Stimulated activated CD4-positive, alpha-beta T cell treated with anti-CD3 and anti-CD28 coated beads, Interleukin-2, amount 100 ng/mL, for 24 hours (primary cell): ENCODE measurements around the gene PHLDA3.
"Not testable (repeated sequence)": the region's sequence is repeated elsewhere in the genome, so short reads cannot be mapped to it uniquely, and the experiment has no call there.

ENCODE experiments used
- DNase-seq, 2 donors: peaks; one replicate each; pipeline ENCODE4 v3.0.0-alpha.2; 2020

The PHLDA3 gene

DNA sequence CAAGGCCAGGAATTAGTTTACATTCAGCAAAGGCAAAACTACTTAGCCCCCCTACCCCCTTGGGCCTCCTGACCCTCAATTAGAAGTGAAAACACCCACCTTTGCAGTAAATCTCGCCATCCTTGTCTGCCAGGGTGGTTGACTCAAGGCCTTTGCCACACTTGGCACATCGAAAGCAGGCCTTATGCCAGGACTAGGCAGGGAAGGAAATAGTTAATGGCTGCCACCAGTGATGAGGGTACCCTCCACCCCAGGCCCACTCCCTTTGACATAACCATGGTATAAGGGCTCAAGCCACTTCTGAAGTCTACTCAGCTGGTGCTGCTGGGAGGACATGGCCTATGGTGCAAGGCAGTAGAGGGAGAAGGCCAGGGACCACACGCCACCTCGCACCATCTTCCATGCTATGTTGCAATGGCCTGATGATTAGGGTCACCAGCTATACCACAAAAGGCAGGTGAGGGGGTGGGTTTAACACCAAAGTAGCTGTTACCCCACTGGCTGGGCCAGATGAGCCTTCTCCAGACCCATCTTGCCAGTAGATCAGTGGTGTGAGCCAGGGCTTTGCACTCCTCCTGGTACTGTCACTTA, 16.3 kb upstream of the PHLDA3 start:
- no peak for DNase-seq

DNA sequence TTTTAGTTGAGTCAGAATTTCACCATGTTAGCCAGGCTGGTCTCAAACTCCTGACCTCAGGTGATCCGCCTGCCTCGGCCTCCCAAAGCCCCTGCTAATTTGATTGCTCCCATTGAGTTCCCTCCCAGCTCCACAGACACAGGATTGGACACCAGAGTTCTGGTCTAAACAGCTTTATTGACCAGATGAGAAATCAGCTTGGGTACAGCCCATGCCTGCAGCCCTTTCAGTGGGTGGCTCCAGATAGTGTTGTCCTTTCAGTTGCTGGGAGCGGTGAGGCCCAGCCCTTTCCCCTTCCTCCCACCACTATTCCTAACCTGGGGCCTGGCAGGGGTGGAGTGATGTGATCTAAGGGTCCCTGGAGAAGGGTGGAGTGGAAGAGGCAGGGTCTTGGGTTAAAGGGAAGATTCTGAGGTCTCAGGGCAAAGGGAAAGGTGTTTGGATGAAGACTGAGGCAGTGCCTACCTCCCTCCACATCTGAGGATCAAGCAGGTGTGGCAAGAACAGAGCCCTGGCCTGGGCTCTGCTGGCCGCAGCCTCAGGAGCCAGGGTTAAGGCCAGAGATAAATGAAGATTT, 14.5 kb upstream of the PHLDA3 start:
- DNase-seq, result no peak

DNA sequence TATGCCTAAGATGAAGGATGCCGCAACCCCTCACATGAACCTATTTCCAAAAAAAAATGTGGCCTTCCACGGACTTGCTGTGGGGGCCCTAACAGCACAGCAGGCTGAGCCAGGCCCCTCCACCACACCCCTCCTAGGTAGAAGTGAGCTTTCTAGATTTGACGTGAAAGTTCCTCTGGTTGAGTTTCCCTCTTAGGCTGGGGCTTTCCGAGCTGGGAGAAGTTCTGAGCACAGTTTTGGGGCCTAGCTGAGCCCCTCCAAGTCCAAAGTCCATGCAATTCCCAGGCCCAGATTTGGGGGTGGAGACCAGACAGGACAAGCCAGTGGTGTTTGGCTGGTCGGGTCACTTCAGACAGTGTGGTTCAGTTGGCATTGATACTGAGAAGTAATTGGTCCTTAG, 13.8 kb upstream of the PHLDA3 start:
- DNase-seq, result no peak

DNA sequence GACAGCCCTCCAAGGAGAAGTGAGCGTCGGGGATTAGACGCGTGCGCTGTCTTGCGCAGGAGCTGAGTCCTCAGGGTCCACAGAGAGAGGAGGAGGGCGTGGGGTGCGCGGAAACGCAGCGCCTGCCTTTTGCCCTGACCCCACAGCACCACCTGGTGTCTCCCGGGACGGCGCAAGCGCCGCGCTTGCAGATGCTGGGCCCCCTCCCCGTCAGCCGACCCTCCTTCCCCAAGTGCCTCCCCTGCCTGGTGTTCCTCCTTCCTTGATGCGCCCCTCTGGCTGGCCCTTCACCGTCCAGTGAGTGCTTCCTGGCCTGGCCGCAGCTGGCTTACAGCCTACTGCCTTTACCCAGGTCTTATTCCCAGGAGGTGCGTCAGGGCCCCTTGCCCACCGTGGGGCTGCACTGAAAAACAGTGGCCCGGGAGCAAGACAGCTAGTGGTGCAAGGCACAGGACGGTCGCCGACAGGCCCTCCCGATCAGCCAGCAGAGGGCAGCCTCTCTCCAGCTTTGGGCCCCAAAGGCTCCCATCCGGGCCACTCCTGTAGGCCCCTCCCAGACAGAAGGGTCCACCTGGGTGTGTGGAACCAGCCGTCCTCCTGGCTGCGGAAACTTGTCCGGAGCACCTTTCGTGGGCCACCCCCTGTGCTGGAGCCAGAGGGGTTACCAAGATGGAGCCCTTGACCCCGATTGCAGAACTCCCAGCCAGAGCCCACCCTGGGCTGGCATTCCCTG, 12.9 kb upstream of the PHLDA3 start:
- DNase-seq, result peak; percentile 82 to 84

DNA sequence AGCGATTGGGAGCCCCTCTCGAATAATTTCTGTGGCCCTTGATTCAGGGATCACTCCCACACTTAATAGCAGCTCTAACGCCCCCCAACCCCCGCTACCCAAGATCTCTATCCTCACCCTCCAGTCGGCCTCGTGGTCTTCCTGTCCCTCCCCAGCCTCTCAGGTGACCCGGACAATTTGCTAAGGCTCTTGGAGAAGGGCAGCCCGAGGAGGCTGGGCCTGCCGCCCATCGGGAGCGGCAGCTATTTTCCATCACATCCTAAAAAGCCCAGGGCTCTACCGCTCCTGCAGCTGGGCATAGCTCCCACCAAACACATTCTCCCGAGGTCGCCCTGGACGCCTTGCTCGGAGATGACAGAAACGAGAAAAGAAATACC, 12.0 kb upstream of the PHLDA3 start:
- no peak for DNase-seq

DNA sequence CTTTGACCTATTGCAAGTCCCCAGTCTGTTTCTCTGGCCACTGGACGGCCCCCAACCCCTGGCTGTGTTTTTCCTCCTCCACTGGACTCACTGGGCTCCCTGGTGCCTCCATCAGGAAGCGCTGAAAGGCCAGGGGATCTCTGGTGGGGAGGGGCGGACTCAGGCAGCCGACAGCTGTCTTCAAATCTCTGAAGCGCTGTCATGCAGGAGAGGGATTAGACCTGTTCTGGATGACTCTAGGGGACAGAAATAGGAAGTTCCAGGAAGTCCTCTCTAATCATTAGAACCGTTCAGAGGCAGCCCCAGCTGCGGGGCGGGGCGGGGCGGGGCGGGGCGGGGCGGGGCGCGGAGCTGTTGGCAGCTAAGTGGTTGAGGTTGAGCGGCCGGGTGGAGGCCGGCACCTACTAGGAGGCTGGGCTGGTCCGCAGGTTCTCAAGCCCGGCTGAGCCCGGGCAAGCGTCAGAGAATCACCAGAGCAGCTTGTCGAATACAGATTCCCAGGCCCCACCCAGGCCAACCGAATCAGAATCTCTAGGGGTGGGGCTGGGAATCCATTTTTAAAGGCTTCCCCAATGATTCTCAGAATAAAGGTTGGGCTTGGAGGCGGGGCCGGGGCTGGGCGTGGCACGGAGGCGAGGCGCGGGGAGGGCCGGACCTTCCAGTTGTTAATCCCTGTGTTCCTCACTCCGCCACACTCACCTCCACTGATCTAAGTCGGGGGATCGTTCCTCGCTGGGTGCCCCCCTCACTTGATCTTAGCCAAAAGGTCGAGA, 11.4 kb upstream of the PHLDA3 start:
- peak; percentile 67 to 82 for DNase-seq

DNA sequence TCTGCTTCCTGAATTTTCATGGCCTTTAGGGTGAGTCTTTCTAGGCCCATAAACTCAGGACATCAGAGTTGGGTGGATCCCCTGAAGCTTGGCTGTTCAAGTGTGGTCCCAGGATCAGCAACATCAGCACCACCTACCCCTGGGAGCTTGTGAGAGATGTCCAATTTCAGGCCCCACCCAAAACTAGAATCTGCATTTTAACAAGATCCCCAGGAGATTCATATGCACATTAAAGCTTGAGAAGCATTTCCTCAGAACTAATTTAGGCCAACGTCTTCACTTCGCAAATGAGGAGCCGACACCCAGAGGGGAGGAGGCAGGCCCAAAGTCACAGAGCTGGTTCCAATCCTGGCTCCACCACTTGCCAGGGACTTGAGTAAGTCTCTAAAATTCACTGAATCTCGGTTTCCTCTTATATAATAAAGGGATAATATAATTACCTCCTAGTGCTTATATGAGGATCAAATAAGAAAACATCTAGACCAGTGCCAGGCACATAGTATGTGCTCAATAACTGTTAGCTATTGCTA, 10.3 kb upstream of the PHLDA3 start:
- no peak for DNase-seq

DNA sequence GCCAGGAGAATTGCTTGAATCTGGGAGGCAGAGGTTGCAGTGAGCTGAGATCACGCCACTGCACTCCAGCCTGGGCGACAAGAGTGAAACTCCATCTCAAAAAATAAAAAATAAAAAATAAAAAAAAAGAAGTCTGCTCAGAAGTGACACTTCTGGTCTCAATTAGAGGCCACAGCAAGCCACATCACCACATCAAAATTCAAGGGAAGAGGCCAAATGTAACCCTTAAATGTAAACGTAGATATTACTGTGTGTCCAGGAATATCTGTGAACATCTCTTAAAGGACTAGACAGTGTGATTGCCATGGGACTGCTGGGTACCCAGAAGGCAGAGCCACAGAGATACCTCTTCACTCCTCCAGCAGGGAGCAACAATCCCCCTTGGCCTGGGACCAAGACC, 9.7 kb upstream of the PHLDA3 start:
- DNase-seq, result not testable (repeated sequence)

DNA sequence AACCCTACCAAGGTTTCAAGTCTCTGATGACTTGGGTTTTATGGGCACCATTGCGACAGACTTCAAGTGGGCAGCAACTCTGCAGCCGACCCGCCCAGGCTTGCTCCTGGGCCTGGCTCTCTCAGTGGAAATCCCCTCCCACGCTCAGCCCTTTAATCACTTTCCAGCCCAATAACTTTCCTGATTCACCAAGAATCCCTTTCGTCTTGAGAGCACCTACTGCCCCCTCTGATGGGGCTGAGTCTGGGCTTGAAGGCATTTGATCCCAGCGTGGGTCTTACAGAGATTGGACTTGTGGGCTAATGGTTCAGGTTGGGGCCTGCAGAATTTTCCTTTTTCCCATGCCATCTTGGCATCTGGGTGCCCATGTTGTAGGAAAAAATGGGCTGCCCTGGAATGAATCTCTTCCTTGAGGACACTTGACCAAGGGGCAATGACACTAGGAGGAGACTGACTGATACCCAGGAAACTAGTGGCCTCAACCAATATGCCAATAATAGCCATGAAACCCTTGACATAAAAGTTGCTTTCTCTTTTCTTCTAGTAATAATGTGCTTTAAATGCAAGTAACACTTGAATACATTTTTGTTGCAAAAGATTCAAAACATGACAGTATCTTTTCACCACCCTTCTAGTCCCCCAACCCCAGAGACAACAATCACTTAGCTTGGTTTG, 7.8 kb upstream of the PHLDA3 start:
- DNase-seq, result no peak

DNA sequence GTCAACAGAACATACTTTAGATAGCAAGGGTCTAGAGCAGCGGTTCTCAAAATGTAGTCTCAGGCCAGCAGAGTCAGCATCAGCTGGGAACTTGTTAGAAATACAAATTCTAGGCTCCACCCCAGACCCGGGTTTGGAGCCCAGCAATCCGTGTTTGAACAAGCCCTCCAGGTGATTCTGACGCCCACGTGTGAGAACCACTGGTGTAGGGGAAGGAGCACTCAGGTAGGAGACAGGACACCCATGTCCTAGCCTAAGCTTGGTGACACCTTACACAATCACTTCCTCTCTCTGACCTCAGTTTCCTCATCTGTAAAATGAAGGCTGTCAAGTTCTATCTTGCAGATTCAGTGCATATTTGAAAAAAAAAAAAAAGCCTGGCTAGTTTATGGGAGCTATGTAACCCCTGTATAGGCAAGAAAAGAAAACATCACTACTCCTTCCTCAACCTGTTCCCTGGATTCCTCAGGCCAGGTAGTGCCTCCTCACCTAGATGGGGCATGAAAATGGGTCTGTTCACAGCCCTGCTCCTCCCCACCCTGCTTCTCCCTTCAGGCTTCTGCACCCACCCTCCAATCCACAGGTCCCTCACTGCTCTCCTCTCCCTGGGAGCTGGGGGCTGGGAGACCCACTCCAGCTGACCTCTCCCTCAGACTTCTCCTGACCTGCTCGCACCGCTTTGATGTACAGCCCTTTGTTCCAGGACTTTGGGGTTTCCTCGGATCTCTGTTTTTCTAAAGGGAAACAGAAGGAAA, 7.1 kb upstream of the PHLDA3 start:
- DNase-seq, result no peak

DNA sequence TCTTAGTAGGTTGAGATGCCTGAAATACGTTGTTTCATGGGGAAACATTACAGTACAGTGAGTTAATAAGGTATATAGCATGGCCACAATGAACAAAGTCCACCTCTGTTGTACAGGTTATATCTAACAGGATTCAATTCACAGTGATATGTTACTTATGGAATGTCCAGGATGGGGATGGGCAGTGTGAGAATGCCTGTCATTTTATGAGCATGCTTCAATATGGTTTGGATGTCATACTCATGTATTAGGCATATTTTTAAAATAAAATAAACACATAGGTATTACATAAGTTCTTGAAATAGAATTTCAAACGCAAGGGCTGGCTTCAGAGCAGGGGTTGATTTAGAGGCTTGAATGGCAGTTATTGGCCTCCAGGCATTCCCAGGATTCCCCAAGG, 6.1 kb upstream of the PHLDA3 start:
- no peak for DNase-seq

DNA sequence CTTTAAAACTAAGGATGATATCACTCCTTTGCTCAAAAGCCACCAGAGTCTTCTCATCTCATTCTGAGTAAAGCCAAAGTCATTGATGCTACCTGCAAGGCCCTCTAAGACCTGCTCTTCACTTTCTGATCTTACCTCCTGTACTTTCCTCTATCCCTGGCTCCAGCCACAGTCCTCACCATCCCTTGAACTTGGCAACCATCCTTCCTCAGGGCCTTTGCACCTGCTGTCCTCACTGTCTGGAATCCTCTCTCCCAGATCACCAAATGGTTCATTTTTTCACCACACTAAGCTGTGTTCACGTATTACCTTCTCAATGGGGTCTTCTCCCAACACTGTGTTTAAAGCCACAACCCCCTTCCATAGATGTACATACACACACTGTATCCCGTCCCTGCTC, 4.3 kb upstream of the PHLDA3 start:
- no peak for DNase-seq

DNA sequence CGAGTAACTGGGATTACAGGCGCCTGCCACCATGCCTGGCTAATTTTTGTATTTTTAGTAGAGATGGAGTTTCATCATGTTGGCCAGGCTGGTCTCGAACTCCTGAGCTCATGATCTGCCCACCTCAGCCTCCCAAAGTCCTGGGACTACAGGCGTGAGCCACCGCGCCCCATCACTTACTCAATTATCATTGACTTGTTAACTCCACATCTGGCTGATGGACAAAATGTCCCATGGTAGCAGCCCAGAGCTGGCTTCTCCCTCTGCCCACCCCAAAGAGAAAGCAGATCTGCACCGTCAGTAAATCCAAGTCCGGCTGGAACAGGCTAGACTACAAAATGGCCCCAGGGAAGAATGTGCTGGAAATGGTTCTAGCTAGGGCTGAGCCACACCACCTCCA, 3.3 kb upstream of the PHLDA3 start:
- not testable (repeated sequence) for DNase-seq

DNA sequence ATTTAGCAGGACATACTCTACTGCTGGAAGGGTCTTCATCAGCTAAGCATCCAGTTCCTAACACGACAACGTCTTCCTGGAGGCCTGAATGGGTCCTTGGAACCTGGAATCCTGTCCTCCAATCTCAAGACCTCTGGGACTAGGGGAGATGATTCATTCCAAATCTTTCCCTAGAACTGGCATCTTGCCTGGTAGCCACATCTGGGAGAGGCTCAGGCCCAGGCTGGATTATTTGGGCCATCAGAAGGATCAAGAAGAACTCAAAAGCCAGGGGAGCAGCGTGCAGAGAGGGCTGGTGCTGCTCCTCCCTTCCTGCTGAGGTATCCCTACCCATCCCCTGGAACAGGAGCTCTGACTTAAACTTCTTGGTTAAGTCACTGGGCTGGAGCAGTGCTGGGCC, 2.8 kb upstream of the PHLDA3 start:
- DNase-seq, result no peak

DNA sequence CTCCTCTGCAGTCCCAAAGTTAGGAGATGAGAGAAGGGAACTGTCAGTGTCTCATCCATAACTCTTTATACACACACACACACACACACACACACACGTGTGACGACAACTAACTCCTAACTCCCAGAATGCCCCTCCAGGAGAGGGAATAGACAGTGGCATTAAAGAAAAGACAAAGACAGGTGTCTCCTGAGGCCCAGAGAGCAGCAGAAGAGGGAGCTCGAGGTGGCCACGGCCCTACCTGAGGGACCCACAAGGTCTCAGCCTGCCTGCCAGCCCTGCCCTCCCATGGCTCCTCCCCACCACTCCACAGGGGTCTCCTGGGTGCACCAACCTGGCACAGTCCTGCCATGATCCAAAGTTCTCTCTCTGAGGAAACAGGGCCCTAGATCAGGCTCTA, 1.6 kb upstream of the PHLDA3 start:
- DNase-seq, result no peak

DNA sequence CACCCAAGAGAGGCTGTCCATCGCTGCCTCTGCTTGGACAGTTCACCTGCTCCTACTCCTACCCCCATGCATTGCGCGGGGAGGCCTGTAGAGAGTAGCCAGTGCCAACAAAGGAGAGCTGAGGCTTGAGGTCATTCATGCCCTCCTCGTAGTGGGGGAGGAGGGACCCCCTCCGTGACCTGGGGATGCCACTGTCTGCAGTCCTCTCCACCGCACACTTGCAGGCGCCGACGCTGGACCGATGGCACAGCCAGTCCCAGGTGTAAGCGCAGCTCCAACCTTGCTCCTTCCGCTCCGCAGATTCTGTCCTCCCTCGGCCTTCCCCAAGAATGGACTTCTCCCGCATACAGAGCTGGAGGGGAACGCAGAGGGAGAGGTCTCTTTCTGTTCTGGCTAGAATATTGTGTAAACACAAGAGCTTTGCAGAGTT, 672 bp upstream of the PHLDA3 start:
- DNase-seq, result no peak

DNA sequence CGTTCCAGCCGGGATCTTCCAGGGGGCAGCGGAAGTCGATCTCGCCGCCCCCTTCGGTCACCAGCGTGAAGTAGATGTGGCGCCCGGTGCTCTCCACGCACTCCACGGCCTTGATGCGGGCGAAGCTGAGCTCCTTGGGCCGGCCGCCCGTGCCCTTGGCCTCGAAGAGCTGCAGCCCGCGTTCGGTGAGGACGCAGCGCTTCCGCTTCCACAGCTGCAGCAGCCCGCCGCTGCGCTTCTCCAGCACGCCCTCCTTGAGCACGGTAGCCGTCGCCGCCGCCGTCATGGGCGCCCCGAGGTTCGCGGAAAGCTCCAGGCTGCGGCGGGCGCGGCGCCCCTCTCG, 516 bp downstream of the PHLDA3 start:
- peak in 1 of 2 donors; percentile 22 for DNase-seq

DNA sequence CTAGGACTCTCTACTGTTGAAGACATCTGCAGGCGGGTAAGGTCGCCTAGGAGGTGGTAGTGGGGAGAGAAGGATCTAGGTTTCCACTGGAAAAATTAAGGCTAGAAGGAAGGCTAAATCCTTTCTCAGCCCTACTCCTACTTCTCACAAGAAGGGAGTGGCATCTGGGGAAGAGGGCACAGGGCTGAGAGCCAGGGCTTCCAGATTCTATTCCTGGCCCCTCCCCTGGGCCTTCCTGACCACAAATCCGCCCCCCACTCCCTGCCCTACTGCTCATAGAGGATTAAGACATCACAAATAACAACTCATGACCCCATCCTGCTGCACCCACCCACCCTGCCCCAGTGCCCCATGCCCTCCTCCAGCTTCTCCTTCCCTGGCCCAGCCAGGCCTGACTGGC, 2.5 kb downstream of the PHLDA3 start:
- no peak for DNase-seq

DNA sequence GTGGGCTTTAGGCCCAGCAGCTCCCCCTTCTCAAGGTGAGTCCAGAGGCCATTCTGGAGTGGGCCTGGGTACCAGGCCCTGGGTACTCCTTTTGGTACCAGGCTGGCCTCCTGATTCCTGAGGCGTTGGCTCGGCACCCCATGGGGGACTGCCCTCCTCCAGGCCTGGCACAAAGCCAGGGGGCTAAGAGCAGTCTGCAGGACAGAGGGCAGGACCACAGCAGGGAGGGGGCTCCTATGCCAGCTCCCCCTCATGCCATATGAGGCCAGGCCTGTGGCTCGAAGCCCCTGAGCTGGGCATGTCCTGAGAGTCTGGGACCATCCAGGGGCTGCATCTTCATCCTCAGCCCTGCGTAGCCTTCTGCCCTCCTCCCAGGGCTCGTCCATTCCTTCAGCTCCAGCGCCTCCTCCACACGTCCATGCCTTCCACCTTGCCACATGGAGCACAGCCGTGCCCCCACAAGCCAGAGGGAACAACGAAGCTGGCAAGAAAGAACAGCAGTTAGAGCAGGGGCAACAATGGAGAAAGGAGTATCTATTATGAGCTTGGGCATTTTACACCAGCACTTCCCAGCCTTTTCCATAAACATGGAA, 3.2 kb downstream of the PHLDA3 start:
- no peak for DNase-seq

DNA sequence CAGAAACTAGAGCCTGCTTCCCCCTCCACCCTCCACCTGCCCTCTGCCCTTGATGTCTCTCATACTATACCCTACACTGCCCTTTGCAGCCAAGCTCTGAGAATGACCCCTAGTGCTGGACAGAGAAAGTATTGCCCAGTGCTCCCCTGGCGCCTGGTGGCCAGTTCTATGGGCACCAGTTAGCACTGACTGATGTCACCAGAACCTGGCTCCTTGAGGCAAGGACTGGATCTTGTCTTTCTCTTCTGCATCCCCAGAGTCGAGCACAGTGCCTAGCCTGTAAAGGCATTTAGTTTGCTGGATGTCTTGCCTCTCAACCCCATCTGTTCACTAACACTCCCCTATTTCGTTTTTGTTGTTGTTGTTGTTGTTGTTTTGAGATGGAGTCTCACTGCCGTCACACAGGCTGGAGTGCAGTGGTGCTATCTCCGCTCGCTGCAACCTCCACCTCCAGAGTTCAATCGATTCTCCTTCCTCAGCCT, 5.9 kb downstream of the PHLDA3 start:
- no peak for DNase-seq

DNA sequence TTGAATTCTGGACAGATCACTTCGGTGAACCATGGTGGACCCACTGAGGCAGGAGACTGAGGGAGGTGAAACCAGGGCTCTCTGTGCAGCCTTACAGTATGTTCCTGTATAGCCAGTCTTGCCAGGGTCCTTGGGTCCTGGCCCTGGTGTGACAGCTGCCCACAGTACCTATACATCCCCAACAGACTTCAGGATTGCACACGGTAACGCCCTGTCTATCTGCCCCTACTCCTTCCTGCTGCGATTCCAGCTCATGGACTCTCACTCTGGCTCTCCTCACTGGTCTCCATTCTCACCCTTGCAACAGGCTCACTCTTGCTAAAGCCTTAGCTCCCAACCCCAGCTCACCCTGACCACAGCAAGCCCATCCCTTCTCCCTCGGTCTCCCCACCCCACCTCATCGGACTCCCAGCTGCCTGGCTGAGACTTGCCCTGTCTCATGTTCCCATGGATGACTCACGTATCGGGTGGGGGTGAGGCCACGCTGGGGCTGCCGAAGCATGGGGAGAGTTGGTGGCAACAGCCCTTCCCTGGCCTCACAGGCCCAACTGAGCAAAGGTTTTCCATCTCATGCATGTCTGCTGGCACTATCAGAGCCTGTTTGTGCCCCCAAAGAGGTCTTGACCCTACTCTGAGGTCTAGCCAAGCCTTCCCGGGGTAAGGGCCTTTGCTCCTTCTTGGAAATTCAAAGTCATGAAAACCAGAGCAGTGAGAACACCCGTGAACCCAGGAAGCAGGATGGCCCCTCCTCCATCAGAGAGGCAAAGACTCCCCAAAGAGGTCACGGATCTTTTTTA, 7.1 kb downstream of the PHLDA3 start:
- no peak for DNase-seq
